Activated naive CD4-positive, alpha-beta T cell treated with anti-CD3 and anti-CD28 coated beads, Interleukin-2, amount 10 ng/mL, durations not matched to agents 7 days and 5 days (primary cell): ENCODE results near the gene ADORA2A.
"Not testable (repeated sequence)": the region's sequence is repeated elsewhere in the genome, so short reads cannot be mapped to it uniquely, and the experiment has no call there.

Source experiments
- CTCF ChIA-PET: fragments of 350-600 bp; sonication (Branson Sonifier 250); formaldehyde crosslinking; loops from one replicate; lab custom pipeline; 2021; ENCODE audit warnings: antibody characterized with exemption; lab: Charles Lee
- DNase-seq: peaks from one replicate; pipeline ENCODE4 v3.0.0-alpha.2; 2020
- H3K27ac Mint-ChIP-seq: one replicate; pipeline ENCODE4 v1.8.0; 2021; ENCODE audit warnings: mild to moderate bottlenecking, moderate library complexity, mixed read lengths
- H3K27me3 Mint-ChIP-seq: one replicate; pipeline ENCODE4 v1.8.0; 2021; ENCODE audit warnings: mild to moderate bottlenecking, mixed read lengths
- H3K36me3 Mint-ChIP-seq: one replicate; pipeline ENCODE4 v1.8.0; 2021; ENCODE audit warnings: mixed read lengths
- H3K4me1 Mint-ChIP-seq: one replicate; pipeline ENCODE4 v1.8.0; 2021; ENCODE audit warnings: mixed read lengths
- H3K4me3 Mint-ChIP-seq: one replicate; pipeline ENCODE4 v1.8.0; 2021; ENCODE audit warnings: mild to moderate bottlenecking, moderate library complexity, mixed read lengths
- H3K9me3 Mint-ChIP-seq: one replicate; pipeline ENCODE4 v1.8.0; 2021; ENCODE audit warnings: mixed read lengths

ADORA2A gene

GRCh38 chr22:24467340-24467739 is 39.9 kb downstream of the ADORA2A start:
- no peak overlapping the region for H3K27ac Mint-ChIP-seq

DNA sequence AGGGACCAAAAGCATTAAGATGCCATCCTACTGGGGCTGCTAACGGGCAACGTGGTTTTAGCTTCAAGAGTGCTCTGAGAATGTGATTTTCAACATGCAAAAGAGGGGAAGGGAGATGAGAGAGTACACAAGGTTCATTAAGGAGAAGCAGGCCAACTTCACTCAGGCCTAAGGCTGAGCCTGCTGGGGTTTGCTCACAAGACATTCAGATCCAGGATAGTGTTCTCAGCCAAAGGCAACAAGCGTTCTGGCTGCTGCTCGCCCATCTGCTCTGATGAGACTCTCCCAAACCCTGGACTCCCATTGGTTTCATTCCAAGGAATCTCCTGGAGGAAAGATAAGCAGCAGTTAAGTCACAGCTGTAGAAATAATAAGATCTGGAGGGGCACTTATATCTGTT is 44.2 kb downstream of the ADORA2A start:
- CTCF ChIA-PET = no interaction called here
- Mint-ChIP-seq H3K27ac (no peak overlapping the region), H3K9me3 (no peaks in the 10 kb centered on the region), H3K27me3 (peaks cover 4% of the 10 kb centered on the region), H3K36me3 (no peaks in the 10 kb centered on the region), H3K4me3 (no peak overlapping the region), H3K4me1 (no peaks in the 10 kb centered on the region)
- DNase-seq = no peak

More at GRCh38 chr22:24467340-24467739, 39.9 kb downstream of the ADORA2A start:
- Mint-ChIP-seq H3K4me1 (no peaks in the 10 kb centered on the region), H3K9me3 (no peaks in the 10 kb centered on the region), H3K4me3 (no peak overlapping the region), H3K36me3 (no peaks in the 10 kb centered on the region), H3K27me3 (peaks cover 4% of the 10 kb centered on the region)
- CTCF ChIA-PET = interaction anchor here (1.2 kb wide), 1 partner anchor 29 kb away, joined by 3 read pairs; no protein-coding TSS in a partner anchor
- DNase-seq = no peak

GRCh38 chr22:24473284-24473683 is 45.9 kb downstream of the ADORA2A start:
- H3K27me3 Mint-ChIP-seq = no peaks in the 10 kb centered on the region
- H3K36me3 Mint-ChIP-seq = no peaks in the 10 kb centered on the region
- H3K9me3 Mint-ChIP-seq = peaks cover 3% of the 10 kb centered on the region
- H3K27ac Mint-ChIP-seq = no peak overlapping the region
- DNase-seq = no peak
- no peaks in the 10 kb centered on the region for H3K4me1 Mint-ChIP-seq
- CTCF ChIA-PET = interaction anchor here (2.9 kb wide), 1 partner anchor 10 kb away, joined by 12 read pairs; no protein-coding TSS in a partner anchor
- H3K4me3 Mint-ChIP-seq = no peak overlapping the region

DNA sequence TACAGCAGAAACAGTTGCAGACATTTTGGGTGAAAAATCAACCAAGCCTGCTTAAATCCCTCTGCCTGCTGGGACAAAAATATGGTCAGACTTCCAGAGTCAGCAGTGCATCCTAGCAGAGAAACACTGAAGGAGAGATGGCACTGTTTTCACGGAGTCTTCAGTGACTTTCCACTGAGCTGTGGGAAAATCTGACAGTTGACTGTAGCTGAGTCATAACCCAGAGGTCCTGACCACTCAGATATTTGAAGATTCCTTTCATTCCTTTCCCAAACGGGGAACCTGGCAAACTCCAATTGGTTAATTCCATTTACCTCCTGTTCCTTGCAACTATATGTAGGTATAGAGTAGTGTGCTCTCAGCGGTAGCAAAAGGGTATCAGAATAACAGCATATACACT is 46.8 kb downstream of the ADORA2A start:
- no peaks in the 10 kb centered on the region for H3K36me3 Mint-ChIP-seq
- H3K27ac Mint-ChIP-seq = no peak overlapping the region
- H3K27me3 Mint-ChIP-seq = peaks cover 4% of the 10 kb centered on the region
- DNase-seq = no peak
- peaks cover 3% of the 10 kb centered on the region for H3K9me3 Mint-ChIP-seq
- no peak overlapping the region for H3K4me3 Mint-ChIP-seq
- H3K4me1 Mint-ChIP-seq = no peaks in the 10 kb centered on the region
- CTCF ChIA-PET = interaction anchor here (0.8 to 2.9 kb wide), 2 partner anchors 8 to 9 kb away, joined by 4 to 12 read pairs; no protein-coding TSS in a partner anchor

DNA sequence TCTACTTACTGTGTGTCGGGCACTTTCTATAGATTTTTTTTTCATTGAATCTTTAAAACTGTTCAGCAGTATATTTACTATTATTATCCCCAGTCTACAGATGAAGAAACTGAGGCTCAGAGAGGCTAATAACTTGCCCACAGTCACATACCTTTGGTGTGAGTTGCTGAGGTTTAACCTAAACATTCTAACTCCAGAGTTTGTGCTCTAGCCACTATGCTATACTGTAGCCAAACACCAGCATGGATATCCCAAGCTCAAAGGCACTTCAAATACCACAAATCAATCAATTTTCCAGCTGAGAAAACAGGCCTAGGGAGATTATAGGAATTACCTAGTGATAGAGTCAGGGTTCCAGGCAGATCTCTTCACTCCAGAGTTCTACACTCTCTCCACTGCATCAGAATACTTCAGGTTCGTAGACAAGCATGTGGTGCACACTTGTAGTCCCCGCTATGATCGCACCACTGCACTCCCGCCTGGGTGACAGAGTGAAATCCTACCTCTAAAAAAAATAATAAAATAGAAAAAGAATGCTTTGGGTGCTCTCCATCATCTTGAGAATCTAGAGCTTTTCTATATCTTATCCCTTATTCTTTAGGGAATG is 47.4 kb downstream of the ADORA2A start:
- no peak for DNase-seq
- Mint-ChIP-seq H3K4me3 (no peak overlapping the region), H3K9me3 (peaks cover 3% of the 10 kb centered on the region), H3K27ac (no peak overlapping the region), H3K36me3 (no peaks in the 10 kb centered on the region), H3K4me1 (no peaks in the 10 kb centered on the region), H3K27me3 (peaks cover 4% of the 10 kb centered on the region)
- CTCF ChIA-PET = interaction anchor here (0.8 to 2.9 kb wide), 2 partner anchors 9 kb away, joined by 4 to 12 read pairs; no protein-coding TSS in a partner anchor

- peaks cover 5% of the 10 kb centered on the region for H3K4me1 Mint-ChIP-seq
- no peaks in the 10 kb centered on the region for H3K36me3 Mint-ChIP-seq
- CTCF ChIA-PET = interaction anchor here (1.6 kb wide), 1 partner anchor 43 kb away, joined by 4 read pairs; no protein-coding TSS in a partner anchor
- H3K9me3 Mint-ChIP-seq = peaks cover 3% of the 10 kb centered on the region
- no peak for DNase-seq
- H3K27ac Mint-ChIP-seq = no peak overlapping the region
- peaks cover 11% of the 10 kb centered on the region for H3K27me3 Mint-ChIP-seq
- H3K4me3 Mint-ChIP-seq = no peak overlapping the region
These were observed 54.2 kb downstream of the ADORA2A start for GRCh38 chr22:24481641-24482040.

DNA sequence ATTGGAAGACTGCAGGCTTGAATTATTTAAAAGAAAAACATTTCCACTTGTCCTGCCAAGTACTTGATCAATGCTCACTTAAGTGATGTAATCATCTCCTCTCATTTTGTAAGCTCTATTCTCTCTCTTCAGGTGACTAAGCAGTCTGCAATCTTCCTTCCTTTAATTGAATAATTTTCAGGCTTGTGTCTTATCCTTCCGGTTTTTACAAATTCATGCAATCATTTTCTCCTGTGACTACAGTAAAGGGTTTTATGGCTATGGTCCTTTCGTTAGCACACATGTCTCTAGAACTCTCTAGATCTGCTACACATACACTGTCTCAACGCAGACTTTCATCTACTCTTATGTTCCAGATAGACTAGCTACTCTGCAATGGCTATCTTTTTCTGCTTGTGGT is 55.2 kb downstream of the ADORA2A start:
- Mint-ChIP-seq H3K4me1 (peaks cover 7% of the 10 kb centered on the region), H3K4me3 (no peak overlapping the region), H3K27me3 (peaks cover 11% of the 10 kb centered on the region), H3K9me3 (no peaks in the 10 kb centered on the region), H3K36me3 (no peaks in the 10 kb centered on the region), H3K27ac (no peak overlapping the region)
- no peak for DNase-seq
- CTCF ChIA-PET = interaction anchor here (2.1 kb wide), 1 partner anchor 9 kb away, joined by 12 read pairs; no protein-coding TSS in a partner anchor

GRCh38 chr22:24482998-24483397 is 55.6 kb downstream of the ADORA2A start:
- Mint-ChIP-seq H3K27ac (no peak overlapping the region), H3K27me3 (peaks cover 11% of the 10 kb centered on the region), H3K4me1 (peaks cover 7% of the 10 kb centered on the region), H3K9me3 (no peaks in the 10 kb centered on the region), H3K36me3 (no peaks in the 10 kb centered on the region), H3K4me3 (no peak overlapping the region)
- no peak for DNase-seq
- CTCF ChIA-PET = interaction anchor here (2.1 kb wide), 1 partner anchor 9 kb away, joined by 12 read pairs; no protein-coding TSS in a partner anchor

DNA sequence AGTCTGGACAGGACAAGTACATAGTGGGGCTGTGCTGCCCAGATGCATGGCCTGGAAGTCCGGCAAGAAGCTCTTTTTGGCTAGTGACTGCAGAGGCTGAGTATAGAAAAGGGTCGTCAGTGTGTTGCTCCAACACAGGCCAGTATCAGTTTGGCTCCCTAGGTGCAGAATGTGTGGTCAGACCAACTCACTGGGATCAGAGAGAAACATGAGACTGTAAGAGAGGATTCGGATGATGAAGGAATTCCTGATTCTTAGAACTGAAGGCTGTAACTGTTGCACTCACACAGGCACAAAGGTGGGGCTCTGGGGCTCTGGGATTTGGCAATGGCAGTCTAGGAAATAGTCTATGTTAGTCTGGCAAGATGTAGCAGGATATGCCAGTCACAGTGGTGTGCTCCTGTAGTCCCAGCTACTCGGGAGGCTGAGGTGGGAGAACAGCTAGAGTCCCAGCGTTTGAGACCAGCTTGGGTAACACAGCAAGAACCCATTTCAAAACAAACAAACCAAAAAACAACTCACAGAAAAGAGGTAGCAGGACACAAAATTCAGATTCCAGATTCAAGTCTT is 56.7 kb downstream of the ADORA2A start:
- Mint-ChIP-seq H3K9me3 (no peaks in the 10 kb centered on the region), H3K27me3 (peaks cover 7% of the 10 kb centered on the region), H3K36me3 (no peaks in the 10 kb centered on the region), H3K4me1 (peaks cover 7% of the 10 kb centered on the region), H3K4me3 (no peak overlapping the region), H3K27ac (no peak overlapping the region)
- DNase-seq = no peak
- CTCF ChIA-PET = interaction anchor here (0.9 to 2.8 kb wide), 3 partner anchors 10 to 61 kb away, joined by 3 to 12 read pairs (median 9); no protein-coding TSS in a partner anchor

GRCh38 chr22:24485170-24485569 is 57.8 kb downstream of the ADORA2A start:
- CTCF ChIA-PET = interaction anchor here (0.9 to 2.8 kb wide), 2 partner anchors 57 to 63 kb away, joined by 3 to 9 read pairs; no protein-coding TSS in a partner anchor
- H3K4me3 Mint-ChIP-seq = no peak overlapping the region
- H3K4me1 Mint-ChIP-seq = peaks cover 7% of the 10 kb centered on the region

GRCh38 chr22:24485608-24486007 is 58.2 kb downstream of the ADORA2A start:
- CTCF ChIA-PET = interaction anchor here (1.0 to 2.8 kb wide), 2 partner anchors 47 to 63 kb away, joined by 3 to 9 read pairs; no protein-coding TSS in a partner anchor

More at GRCh38 chr22:24485170-24485569, 57.8 kb downstream of the ADORA2A start:
- H3K27ac Mint-ChIP-seq = no peak overlapping the region
- peaks cover 7% of the 10 kb centered on the region for H3K27me3 Mint-ChIP-seq
- DNase-seq = no peak
- no peaks in the 10 kb centered on the region for H3K36me3 Mint-ChIP-seq
- H3K9me3 Mint-ChIP-seq = no peaks in the 10 kb centered on the region

DNA sequence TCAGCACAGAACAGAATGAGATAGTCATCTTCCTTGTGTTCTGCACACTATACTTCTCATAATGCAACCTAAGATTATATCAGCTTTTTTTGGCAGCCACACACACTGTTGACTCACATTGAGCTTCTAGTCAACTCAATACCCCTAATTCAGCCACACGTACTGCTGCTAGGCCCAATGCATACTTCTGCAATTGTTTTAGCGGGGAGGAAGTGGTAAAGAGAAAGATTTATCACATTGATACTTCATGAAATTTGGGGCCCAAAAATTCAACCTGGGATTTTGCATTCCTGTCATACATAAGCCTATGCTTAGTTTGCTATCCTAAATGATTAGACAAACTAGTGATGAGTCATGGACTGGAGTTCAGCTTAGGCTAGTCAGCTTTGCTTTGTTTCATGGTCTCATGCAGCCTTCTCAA is 59.1 kb downstream of the ADORA2A start:
- CTCF ChIA-PET = interaction anchor here (1.0 to 2.8 kb wide), 4 partner anchors 22 to 64 kb away, joined by 3 to 9 read pairs (median 4); no protein-coding TSS in a partner anchor
- Mint-ChIP-seq H3K9me3 (no peaks in the 10 kb centered on the region), H3K4me3 (no peak overlapping the region), H3K27me3 (peaks cover 17% of the 10 kb centered on the region), H3K27ac (no peak overlapping the region), H3K4me1 (peaks cover 7% of the 10 kb centered on the region), H3K36me3 (no peaks in the 10 kb centered on the region)
- no peak for DNase-seq

More at GRCh38 chr22:24485608-24486007, 58.2 kb downstream of the ADORA2A start:
- Mint-ChIP-seq H3K36me3 (no peaks in the 10 kb centered on the region), H3K4me3 (no peak overlapping the region), H3K27me3 (peaks cover 9% of the 10 kb centered on the region), H3K9me3 (no peaks in the 10 kb centered on the region), H3K27ac (no peak overlapping the region), H3K4me1 (peaks cover 7% of the 10 kb centered on the region)
- no peak for DNase-seq

DNA sequence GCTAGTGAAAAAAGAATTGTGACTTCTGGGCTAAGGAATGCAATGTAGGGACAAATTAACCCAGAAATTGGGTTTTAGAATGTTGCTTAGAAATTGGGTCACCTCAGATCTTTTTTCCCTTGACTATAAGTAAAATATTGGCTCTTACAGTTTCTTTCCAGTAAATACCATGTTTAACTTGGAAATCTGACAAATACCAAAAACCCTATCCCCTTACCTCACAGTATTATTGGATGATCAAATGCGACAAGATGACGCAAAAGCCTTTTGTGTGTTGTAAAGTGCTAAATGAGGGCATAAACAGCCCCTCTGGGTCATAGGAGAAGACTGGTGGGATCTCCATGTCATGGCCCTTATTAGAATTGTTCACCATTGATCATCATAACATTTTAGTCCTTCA is 61.6 kb downstream of the ADORA2A start:
- no peak for DNase-seq
- CTCF ChIA-PET = no interaction called here
- Mint-ChIP-seq H3K27me3 (peaks cover 37% of the 10 kb centered on the region), H3K27ac (no peak overlapping the region), H3K36me3 (no peaks in the 10 kb centered on the region), H3K4me3 (no peak overlapping the region), H3K9me3 (no peaks in the 10 kb centered on the region), H3K4me1 (peaks cover 7% of the 10 kb centered on the region)

DNA sequence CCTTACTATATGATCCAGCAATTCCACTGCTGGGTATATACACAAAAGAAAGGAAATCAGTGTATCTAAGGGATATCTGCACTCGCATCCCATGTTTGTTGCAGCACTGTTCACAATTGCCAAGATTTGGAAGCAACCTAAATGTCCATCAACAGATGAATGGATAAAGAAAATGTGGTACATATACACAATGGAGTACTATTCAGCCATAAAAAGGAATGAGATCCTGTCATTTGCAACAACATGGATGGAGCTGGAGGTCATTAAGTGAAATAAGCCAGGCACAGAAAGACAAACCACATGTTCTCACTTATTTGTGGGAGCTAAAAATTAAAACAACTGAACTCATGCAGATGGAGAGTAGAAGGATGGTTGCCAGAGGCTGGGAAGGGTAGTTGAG is 62.0 kb downstream of the ADORA2A start:
- CTCF ChIA-PET, DNase-seq, H3K4me1 Mint-ChIP-seq, H3K4me3 Mint-ChIP-seq, H3K9me3 Mint-ChIP-seq, H3K27ac Mint-ChIP-seq, H3K36me3 Mint-ChIP-seq: not testable (repeated sequence)
- peaks cover 37% of the 10 kb centered on the region for H3K27me3 Mint-ChIP-seq
